HepG2 (cell line): ENCODE measurements around the gene BST2. TPM values are rescaled to one million over a fixed set of nuclear protein-coding genes. Genes with fewer than 3 reads are reported as not detected.
A peak's percentile ranks its signal among the peaks of the same experiment; 100 is the strongest.

Experiments
- BCL6 ChIP-seq: IDR thresholded peaks from 2 replicates; pipeline ENCODE4 v1.6.1; 2016; ENCODE audit warnings: missing genetic modification reagents, missing compliant biosample characterization
- HOXA7 ChIP-seq: sonication (generic); formaldehyde crosslinking; IDR thresholded peaks from 2 replicates; pipeline ENCODE4 v1.8.1; 2022; ENCODE audit warnings: mild to moderate bottlenecking, missing genetic modification reagents, moderate library complexity
- IKZF1 ChIP-seq: fragments of 450-650 bp; IDR thresholded peaks from 2 replicates; pipeline ENCODE4 v1.7.1; 2016
- KAT7 ChIP-seq: IDR thresholded peaks from 2 replicates; pipeline ENCODE4 v1.6.1; 2018; ENCODE audit warnings: borderline replicate concordance, missing compliant biosample characterization
- KAT8 ChIP-seq: IDR thresholded peaks from 2 replicates; pipeline ENCODE4 v1.6.1; 2016; ENCODE audit warnings: missing genetic modification reagents, missing compliant biosample characterization
- MIER3 ChIP-seq: IDR thresholded peaks from 2 replicates; pipeline ENCODE4 v1.6.1; 2016; ENCODE audit warnings: missing compliant biosample characterization, borderline replicate concordance
- MTF1 ChIP-seq: sonication (generic); formaldehyde crosslinking; IDR thresholded peaks from 2 replicates; pipeline ENCODE4 v1.5.0; 2020; ENCODE audit warnings: missing genetic modification reagents
- NCOA5 ChIP-seq: sonication (generic); formaldehyde crosslinking; IDR thresholded peaks from 2 replicates; pipeline ENCODE4 v1.4.0; 2020; ENCODE audit warnings: missing genetic modification reagents
- PAX8 ChIP-seq: sonication (generic); formaldehyde crosslinking; IDR thresholded peaks from 2 replicates; pipeline ENCODE4 v1.8.0; 2022; ENCODE audit warnings: mild to moderate bottlenecking, missing genetic modification reagents, borderline replicate concordance
- PITX1 ChIP-seq: sonication (generic); formaldehyde crosslinking; IDR thresholded peaks from 2 replicates; pipeline ENCODE4 v1.5.1; 2020; ENCODE audit warnings: mild to moderate bottlenecking, missing genetic modification reagents
- SMAD9 ChIP-seq: sonication (generic); formaldehyde crosslinking; IDR thresholded peaks from 2 replicates; pipeline ENCODE4 v1.5.1; 2020; ENCODE audit warnings: mild to moderate bottlenecking, missing genetic modification reagents
- TBP ChIP-seq: sonication (generic); formaldehyde crosslinking; IDR thresholded peaks from 2 replicates; pipeline ENCODE4 v1.5.0; 2020; ENCODE audit warnings: missing genetic modification reagents
- TEAD3 ChIP-seq: optimal IDR thresholded peaks from 2 replicates; pipeline ENCODE3; 2016; ENCODE audit warnings: borderline replicate concordance
- THAP11 ChIP-seq: IDR thresholded peaks from 2 replicates; pipeline ENCODE4 v1.6.1; 2016; ENCODE audit warnings: missing biosample characterization, missing genetic modification reagents
- ZFP36 ChIP-seq: fragments of 150-350 bp; IDR thresholded peaks from 2 replicates; pipeline ENCODE4 v1.6.1; 2018; ENCODE audit warnings: borderline replicate concordance, low read length, low read depth; ENCODE audit not compliant: partially characterized antibody
- ZNF530 ChIP-seq: sonication (generic); formaldehyde crosslinking; IDR thresholded peaks from 2 replicates; pipeline ENCODE4 v1.5.0; 2020; ENCODE audit warnings: low read depth, mild to moderate bottlenecking, missing genetic modification reagents
- ZSCAN12 ChIP-seq: sonication (generic); formaldehyde crosslinking; IDR thresholded peaks from 2 replicates; pipeline ENCODE4 v1.9.0; 2021; ENCODE audit warnings: mild to moderate bottlenecking, missing genetic modification reagents
- polyA plus RNA-seq, 8 experiments: library from polyadenylated mRNA; depleted of rRNA in 3 of 8; stranded (reverse) in 7 of 8; unstranded in 1 of 8; fragments of >200 nt; fragmentation: Illumina TruSeq in 4 of 8; extraction: Trizol in 4 of 8; gene quantifications; 2 replicates each; pipeline versions ENCODE4 v1.2.1 to v1.2.3, GENCODE V29; 2011 to 2016; ENCODE audit warnings: low read depth in 4 of 8, missing spikeins in 1 of 8, mixed read lengths in 1 of 8; ENCODE audit not compliant: insufficient read depth in 1 of 8
- total RNA-seq, 5 experiments: library from RNA; depleted of rRNA; stranded (reverse); fragments of >200 nt; fragmentation: Illumina TruSeq; extraction: Trizol; gene quantifications; 2 replicates each; pipeline ENCODE4 v1.2.3, GENCODE V29; 2016; ENCODE audit warnings: low read depth in 1 of 5
- TF ChIP-seq, protein P1 (sequence below): sonication (generic); formaldehyde crosslinking; IDR thresholded peaks from 2 replicates; pipeline ENCODE4 v1.4.0; 2020; ENCODE audit warnings: missing genetic modification reagents
- TF ChIP-seq, protein P2 (sequence below): sonication (generic); formaldehyde crosslinking; IDR thresholded peaks from 2 replicates; pipeline ENCODE4 v1.4.0; 2020; ENCODE audit warnings: missing genetic modification reagents, borderline replicate concordance
- TF ChIP-seq, protein P3 (sequence below): sonication (generic); formaldehyde crosslinking; IDR thresholded peaks from 2 replicates; pipeline ENCODE4 v1.9.0; 2022; ENCODE audit warnings: missing genetic modification reagents, mild to moderate bottlenecking, borderline replicate concordance
- TF ChIP-seq, protein P4 (sequence below): sonication (generic); formaldehyde crosslinking; IDR thresholded peaks from 2 replicates; pipeline ENCODE4 v1.4.0; 2020; ENCODE audit warnings: missing genetic modification reagents, borderline replicate concordance
- TF ChIP-seq, protein P5 (sequence below): sonication (generic); formaldehyde crosslinking; IDR thresholded peaks from 2 replicates; pipeline ENCODE4 v1.4.0; 2020; ENCODE audit warnings: mild to moderate bottlenecking, missing genetic modification reagents

Gene BST2
- total and polyA plus RNA-seq, 2 of the 13 experiments (the other 11 are each of a cell fraction or from before 2014, with no cell fraction given), result 58.8 to 93.8 TPM

DNA sequence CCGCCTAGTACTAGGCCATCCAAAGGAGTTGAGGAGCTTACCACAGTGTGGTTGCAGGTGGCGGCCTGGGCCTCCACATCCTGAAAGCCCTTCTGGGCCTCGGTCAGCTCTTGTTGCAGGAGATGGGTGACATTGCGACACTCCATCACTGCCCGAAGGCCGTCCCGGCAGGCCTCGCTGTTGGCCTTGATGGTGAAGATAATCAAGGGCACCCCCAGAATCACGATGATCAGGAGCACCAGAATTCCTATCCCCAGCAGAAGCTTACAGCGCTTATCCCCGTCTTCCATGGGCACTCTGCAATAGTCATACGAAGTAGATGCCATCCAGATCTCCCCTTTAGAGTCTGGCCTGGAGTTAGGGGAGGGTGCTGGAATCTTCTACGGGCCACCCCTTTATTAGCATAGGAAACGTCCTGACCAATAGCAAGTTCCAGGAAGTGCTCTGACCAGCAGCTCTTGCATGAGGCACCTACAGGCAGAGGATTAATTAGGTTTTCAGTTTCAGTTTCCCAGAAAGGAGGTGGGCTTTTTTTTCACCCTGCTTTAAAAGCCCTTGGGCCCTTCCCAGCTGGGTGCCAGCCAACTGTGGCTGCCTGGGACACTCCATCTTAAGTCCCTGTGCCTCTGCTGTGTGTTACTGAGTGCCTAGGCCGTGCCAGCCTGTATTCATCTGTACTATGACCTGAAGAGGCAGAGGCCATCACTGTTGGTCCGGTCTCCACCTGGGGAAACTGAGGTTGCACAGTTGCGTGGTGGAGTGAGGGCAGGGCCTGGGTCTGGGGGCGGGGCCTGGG lies at the start of gene BST2 (continued):
- TF ChIP-seq, protein P1, sequence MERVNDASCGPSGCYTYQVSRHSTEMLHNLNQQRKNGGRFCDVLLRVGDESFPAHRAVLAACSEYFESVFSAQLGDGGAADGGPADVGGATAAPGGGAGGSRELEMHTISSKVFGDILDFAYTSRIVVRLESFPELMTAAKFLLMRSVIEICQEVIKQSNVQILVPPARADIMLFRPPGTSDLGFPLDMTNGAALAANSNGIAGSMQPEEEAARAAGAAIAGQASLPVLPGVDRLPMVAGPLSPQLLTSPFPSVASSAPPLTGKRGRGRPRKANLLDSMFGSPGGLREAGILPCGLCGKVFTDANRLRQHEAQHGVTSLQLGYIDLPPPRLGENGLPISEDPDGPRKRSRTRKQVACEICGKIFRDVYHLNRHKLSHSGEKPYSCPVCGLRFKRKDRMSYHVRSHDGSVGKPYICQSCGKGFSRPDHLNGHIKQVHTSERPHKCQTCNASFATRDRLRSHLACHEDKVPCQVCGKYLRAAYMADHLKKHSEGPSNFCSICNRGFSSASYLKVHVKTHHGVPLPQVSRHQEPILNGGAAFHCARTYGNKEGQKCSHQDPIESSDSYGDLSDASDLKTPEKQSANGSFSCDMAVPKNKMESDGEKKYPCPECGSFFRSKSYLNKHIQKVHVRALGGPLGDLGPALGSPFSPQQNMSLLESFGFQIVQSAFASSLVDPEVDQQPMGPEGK (CRISPR knock-in tag), result peak; percentile 37; the same call in 1 of the 2 replicates
- no peak for TF ChIP-seq MTF1 (CRISPR knock-in tag)
- TF ChIP-seq KAT7 (CRISPR knock-in tag), result peak; percentile 61; the same call in 1 of the 2 replicates
- no peak for TF ChIP-seq ZFP36
- TF ChIP-seq THAP11 (CRISPR knock-in tag), result peak; percentile 73
- peak; percentile 75 for TF ChIP-seq PITX1 (CRISPR knock-in tag)
- TF ChIP-seq, protein P2, sequence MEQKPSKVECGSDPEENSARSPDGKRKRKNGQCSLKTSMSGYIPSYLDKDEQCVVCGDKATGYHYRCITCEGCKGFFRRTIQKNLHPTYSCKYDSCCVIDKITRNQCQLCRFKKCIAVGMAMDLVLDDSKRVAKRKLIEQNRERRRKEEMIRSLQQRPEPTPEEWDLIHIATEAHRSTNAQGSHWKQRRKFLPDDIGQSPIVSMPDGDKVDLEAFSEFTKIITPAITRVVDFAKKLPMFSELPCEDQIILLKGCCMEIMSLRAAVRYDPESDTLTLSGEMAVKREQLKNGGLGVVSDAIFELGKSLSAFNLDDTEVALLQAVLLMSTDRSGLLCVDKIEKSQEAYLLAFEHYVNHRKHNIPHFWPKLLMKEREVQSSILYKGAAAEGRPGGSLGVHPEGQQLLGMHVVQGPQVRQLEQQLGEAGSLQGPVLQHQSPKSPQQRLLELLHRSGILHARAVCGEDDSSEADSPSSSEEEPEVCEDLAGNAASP (CRISPR knock-in tag), result peak; percentile 6; the same call in 1 of the 2 replicates
- TF ChIP-seq, protein P3, sequence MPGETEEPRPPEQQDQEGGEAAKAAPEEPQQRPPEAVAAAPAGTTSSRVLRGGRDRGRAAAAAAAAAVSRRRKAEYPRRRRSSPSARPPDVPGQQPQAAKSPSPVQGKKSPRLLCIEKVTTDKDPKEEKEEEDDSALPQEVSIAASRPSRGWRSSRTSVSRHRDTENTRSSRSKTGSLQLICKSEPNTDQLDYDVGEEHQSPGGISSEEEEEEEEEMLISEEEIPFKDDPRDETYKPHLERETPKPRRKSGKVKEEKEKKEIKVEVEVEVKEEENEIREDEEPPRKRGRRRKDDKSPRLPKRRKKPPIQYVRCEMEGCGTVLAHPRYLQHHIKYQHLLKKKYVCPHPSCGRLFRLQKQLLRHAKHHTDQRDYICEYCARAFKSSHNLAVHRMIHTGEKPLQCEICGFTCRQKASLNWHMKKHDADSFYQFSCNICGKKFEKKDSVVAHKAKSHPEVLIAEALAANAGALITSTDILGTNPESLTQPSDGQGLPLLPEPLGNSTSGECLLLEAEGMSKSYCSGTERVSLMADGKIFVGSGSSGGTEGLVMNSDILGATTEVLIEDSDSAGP (CRISPR knock-in tag), result peak; percentile 39; the same call in 1 of the 2 replicates
- TF ChIP-seq BCL6, result no peak
- TF ChIP-seq KAT8 (CRISPR knock-in tag), result peak; percentile 70
- TF ChIP-seq NCOA5 (CRISPR knock-in tag), result no peak
- no peak for TF ChIP-seq IKZF1
- TF ChIP-seq TBP, result no peak
- TF ChIP-seq HOXA7 (CRISPR knock-in tag), result no peak
- TF ChIP-seq, protein P4, sequence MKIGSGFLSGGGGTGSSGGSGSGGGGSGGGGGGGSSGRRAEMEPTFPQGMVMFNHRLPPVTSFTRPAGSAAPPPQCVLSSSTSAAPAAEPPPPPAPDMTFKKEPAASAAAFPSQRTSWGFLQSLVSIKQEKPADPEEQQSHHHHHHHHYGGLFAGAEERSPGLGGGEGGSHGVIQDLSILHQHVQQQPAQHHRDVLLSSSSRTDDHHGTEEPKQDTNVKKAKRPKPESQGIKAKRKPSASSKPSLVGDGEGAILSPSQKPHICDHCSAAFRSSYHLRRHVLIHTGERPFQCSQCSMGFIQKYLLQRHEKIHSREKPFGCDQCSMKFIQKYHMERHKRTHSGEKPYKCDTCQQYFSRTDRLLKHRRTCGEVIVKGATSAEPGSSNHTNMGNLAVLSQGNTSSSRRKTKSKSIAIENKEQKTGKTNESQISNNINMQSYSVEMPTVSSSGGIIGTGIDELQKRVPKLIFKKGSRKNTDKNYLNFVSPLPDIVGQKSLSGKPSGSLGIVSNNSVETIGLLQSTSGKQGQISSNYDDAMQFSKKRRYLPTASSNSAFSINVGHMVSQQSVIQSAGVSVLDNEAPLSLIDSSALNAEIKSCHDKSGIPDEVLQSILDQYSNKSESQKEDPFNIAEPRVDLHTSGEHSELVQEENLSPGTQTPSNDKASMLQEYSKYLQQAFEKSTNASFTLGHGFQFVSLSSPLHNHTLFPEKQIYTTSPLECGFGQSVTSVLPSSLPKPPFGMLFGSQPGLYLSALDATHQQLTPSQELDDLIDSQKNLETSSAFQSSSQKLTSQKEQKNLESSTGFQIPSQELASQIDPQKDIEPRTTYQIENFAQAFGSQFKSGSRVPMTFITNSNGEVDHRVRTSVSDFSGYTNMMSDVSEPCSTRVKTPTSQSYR, result no peak
- TF ChIP-seq ZNF530 (CRISPR knock-in tag), result no peak
- no peak for TF ChIP-seq PAX8 (CRISPR knock-in tag)
- no peak for TF ChIP-seq SMAD9 (CRISPR knock-in tag)
- peak; percentile 53 for TF ChIP-seq TEAD3 (CRISPR knock-in tag)
- TF ChIP-seq MIER3 (CRISPR knock-in tag), result 0 out of 2 replicates have a peak, but pooled peaks have one; percentile 17
- TF ChIP-seq ZSCAN12 (CRISPR knock-in tag), result no peak
- TF ChIP-seq, protein P5, sequence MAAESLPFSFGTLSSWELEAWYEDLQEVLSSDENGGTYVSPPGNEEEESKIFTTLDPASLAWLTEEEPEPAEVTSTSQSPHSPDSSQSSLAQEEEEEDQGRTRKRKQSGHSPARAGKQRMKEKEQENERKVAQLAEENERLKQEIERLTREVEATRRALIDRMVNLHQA (CRISPR knock-in tag), result no peak
